ENCODE data around the gene AICDA. TPM values are rescaled to one million over a fixed set of nuclear protein-coding genes. Genes with fewer than 3 reads are reported as not detected.
"Not testable (repeated sequence)": the region's sequence is repeated elsewhere in the genome, so short reads cannot be mapped to it uniquely, and the experiment has no call there.

The AICDA gene
- total RNA-seq, 1 donor from 2014 or later = not detected

GRCh38 chr12:8566052-8566451 lies 46.6 kb downstream of the AICDA start:
- H3K4me1 Mint-ChIP-seq (ENCODE audit: low read depth); H3K36me3 Mint-ChIP-seq (ENCODE audit: low read depth); H3K4me3 Mint-ChIP-seq (ENCODE audit: low read depth); intact Hi-C loops (cut with micrococcal nuclease); H3K9me3 Mint-ChIP-seq; H3K27ac Mint-ChIP-seq; DNase-seq (ENCODE audit: low spot score); H3K27me3 Mint-ChIP-seq (ENCODE audit: low read depth): not testable (repeated sequence)

DNA sequence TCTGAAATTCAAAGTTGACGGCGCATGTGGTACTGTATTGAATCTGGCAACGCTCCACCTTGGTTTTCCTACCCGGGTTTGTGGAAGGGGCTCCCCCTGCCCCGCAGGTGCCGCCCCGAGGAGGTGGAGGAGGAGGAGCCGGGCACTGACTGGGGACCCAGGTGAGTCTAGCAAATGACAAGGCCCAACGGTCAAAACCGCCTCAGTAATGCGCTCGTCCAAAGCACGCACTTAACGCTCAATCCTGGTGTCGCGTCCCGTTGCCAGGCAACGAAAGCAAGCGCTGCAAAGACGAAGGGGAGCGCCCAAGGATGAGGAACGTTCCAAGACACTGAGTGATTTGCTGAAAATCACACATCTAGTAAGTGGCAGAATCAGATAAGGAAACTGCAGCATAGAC lies 48.0 kb downstream of the AICDA start:
- H3K27me3 Mint-ChIP-seq (ENCODE audit: low read depth) = peaks cover 2% of the 10 kb centered on the region
- H3K36me3 Mint-ChIP-seq (ENCODE audit: low read depth) = no peaks in the 10 kb centered on the region
- intact Hi-C loops (cut with micrococcal nuclease) = no loop called here
- H3K4me3 Mint-ChIP-seq (ENCODE audit: low read depth) = no peak overlapping the region
- H3K27ac Mint-ChIP-seq = no peak overlapping the region
- H3K9me3 Mint-ChIP-seq = peaks cover 4% of the 10 kb centered on the region
- DNase-seq (ENCODE audit: low spot score) = no peak
- H3K4me1 Mint-ChIP-seq (ENCODE audit: low read depth) = no peaks in the 10 kb centered on the region

DNA sequence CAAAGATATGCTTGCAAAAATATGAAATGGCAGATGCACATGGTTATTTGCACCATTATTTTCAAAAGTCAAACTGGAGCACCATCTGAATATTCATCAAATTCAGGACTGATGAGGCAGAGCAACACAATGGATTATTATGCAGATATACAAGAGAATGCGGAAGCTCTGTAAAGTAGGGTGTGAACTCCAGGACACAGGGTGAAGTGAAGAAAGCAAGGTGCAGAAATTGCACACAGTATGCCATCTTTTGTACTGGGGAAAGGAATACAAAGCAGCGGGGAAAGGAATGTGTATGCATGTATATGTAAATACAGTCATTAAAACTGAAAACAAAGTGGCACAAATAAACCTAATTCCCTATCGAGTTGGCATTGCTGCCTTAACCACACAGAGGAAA lies 49.3 kb downstream of the AICDA start:
- H3K27me3 Mint-ChIP-seq (ENCODE audit: low read depth) = peaks cover 2% of the 10 kb centered on the region
- intact Hi-C loops (cut with micrococcal nuclease) = no loop called here

GRCh38 chr12:8562310-8562709 lies 50.3 kb downstream of the AICDA start:
- Mint-ChIP-seq H3K27me3 (ENCODE audit: low read depth) (peaks cover 2% of the 10 kb centered on the region), H3K9me3 (peaks cover 4% of the 10 kb centered on the region), H3K4me3 (ENCODE audit: low read depth) (no peak overlapping the region), H3K4me1 (ENCODE audit: low read depth) (no peaks in the 10 kb centered on the region), H3K36me3 (ENCODE audit: low read depth) (no peaks in the 10 kb centered on the region), H3K27ac (no peak overlapping the region)
- DNase-seq (ENCODE audit: low spot score) = no peak
- intact Hi-C loops (cut with micrococcal nuclease) = no loop called here

More for the DNA sequence above, 49.3 kb downstream of the AICDA start:
- DNase-seq (ENCODE audit: low spot score) = no peak
- Mint-ChIP-seq H3K27ac (no peak overlapping the region), H3K36me3 (ENCODE audit: low read depth) (no peaks in the 10 kb centered on the region), H3K4me3 (ENCODE audit: low read depth) (no peak overlapping the region), H3K4me1 (ENCODE audit: low read depth) (no peaks in the 10 kb centered on the region), H3K9me3 (peaks cover 4% of the 10 kb centered on the region)

DNA sequence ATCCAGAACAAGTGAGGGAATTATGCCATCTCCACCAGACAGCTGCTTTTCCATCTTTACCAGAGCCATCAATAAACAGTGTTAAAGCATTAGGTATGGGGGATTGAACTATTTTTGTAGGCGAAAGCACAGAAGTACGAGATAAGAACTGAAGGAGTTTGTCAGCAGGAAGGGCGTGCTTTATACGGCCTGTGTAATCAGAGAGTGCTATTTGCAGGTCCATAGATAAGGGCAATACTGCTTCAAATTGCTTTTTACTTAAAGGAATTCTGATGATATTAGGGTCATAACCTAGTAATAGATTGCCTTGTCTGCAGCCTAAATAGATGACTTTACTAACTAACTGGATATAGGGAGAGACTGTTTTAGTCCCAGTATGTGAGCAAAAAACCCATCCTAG lies 51.6 kb downstream of the AICDA start:
- Mint-ChIP-seq H3K27me3 (ENCODE audit: low read depth) (peaks cover 2% of the 10 kb centered on the region), H3K4me1 (ENCODE audit: low read depth) (no peaks in the 10 kb centered on the region), H3K4me3 (ENCODE audit: low read depth) (no peak overlapping the region), H3K27ac (no peak overlapping the region), H3K9me3 (peaks cover 4% of the 10 kb centered on the region), H3K36me3 (ENCODE audit: low read depth) (no peaks in the 10 kb centered on the region)
- no peak for DNase-seq (ENCODE audit: low spot score)
- intact Hi-C loops (cut with micrococcal nuclease) = no loop called here

DNA sequence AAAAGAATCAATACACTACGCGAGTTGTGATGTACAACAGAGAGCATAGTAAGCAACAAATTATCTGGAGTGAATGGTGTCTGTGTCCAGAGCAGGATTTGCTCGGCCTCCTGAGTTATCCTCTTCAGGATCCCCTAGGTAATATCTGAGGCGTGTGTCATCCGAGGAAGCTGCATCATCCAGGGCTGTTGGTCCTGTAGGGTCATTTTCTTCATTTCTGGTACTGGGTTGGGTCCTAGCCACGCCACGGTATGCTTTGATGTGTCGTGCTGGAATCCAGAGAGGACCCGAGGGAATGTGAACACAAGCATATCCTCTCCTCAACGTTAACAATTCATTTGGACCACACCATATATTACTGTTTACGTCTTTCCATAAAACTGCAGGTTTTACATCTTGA lies 53.0 kb downstream of the AICDA start:
- H3K36me3 Mint-ChIP-seq (ENCODE audit: low read depth) = no peaks in the 10 kb centered on the region
- DNase-seq (ENCODE audit: low spot score) = no peak
- intact Hi-C loops (cut with micrococcal nuclease) = no loop called here
- H3K4me3 Mint-ChIP-seq (ENCODE audit: low read depth) = no peak overlapping the region
- no peak overlapping the region for H3K27ac Mint-ChIP-seq
- peaks cover 2% of the 10 kb centered on the region for H3K27me3 Mint-ChIP-seq (ENCODE audit: low read depth)
- no peaks in the 10 kb centered on the region for H3K4me1 Mint-ChIP-seq (ENCODE audit: low read depth)
- peaks cover 4% of the 10 kb centered on the region for H3K9me3 Mint-ChIP-seq

DNA sequence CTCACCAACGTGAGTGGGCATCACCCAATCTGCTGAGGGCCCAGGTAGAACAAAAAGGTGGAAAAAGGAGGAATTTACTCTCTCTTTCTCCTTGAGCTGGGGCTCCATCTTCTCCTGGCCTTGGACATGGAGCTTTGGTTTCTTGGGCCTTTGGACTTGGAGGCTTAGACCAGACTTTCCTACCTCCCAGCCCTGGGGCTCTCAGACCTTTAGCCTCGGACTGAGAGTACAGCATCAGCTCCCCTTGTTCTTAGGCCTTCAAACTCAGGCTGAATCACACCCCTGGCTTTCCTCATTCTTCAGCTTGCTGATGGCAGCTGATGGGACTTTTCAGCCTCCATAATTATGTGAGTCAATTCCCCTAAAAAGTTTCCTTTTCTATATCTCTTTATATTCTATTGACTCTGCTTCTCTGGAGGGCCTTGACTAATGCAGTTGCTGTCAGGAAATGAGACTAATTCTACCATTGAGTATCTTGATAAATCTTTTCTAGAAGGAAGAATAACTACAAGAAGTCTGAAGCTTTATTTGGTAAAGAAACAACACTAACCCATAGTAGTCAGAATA lies 56.0 kb downstream of the AICDA start:
- Mint-ChIP-seq H3K36me3 (ENCODE audit: low read depth) (no peaks in the 10 kb centered on the region), H3K4me1 (ENCODE audit: low read depth) (no peaks in the 10 kb centered on the region), H3K9me3 (no peaks in the 10 kb centered on the region), H3K27me3 (ENCODE audit: low read depth) (peaks cover 4% of the 10 kb centered on the region), H3K4me3 (ENCODE audit: low read depth) (no peak overlapping the region), H3K27ac (no peak overlapping the region)
- no peak for DNase-seq (ENCODE audit: low spot score)
- intact Hi-C loops (cut with micrococcal nuclease) = no loop called here

DNA sequence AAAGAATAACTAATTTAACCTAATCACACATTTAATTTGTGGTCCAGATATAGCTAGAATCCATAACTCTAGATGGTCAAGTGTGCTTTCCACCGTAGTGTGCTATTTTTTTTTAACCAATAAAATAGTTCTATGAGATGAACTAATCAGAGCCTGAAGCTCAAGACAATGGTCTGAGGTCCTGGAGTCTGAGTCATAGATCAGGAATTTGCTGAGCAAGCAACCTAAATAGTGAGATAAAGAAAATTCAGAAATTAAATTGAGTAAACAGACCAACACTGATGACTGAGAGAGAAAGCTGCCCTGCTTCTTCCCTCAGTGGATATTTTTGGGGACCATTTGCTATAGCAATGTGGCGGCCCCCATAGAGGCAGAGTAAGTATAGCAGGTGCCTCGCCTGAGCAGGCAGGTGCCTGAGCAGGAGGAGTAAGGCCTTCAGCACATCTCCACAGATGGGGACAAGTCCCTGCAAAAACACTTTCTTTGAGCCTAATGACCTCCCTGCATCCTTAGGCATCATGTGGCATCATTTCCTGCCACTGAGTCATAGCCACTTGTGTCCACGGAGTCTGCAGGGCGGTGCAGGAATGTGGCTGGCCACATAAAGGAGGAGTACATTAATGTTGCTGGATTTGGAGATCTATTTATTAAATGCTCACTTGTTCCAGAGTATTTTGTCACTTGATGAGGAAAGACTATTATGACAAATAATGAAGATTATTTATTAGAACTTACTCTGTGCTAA lies 58.0 kb downstream of the AICDA start:
- H3K9me3 Mint-ChIP-seq = no peaks in the 10 kb centered on the region
- DNase-seq (ENCODE audit: low spot score) = no peak
- H3K27ac Mint-ChIP-seq = no peak overlapping the region
- no peaks in the 10 kb centered on the region for H3K36me3 Mint-ChIP-seq (ENCODE audit: low read depth)
- H3K27me3 Mint-ChIP-seq (ENCODE audit: low read depth) = peaks cover 3% of the 10 kb centered on the region
- H3K4me3 Mint-ChIP-seq (ENCODE audit: low read depth) = no peak overlapping the region
- no peaks in the 10 kb centered on the region for H3K4me1 Mint-ChIP-seq (ENCODE audit: low read depth)
- intact Hi-C loops (cut with micrococcal nuclease) = no loop called here

- H3K36me3 Mint-ChIP-seq (ENCODE audit: low read depth) = no peaks in the 10 kb centered on the region
- intact Hi-C loops (cut with micrococcal nuclease) = no loop called here
- no peaks in the 10 kb centered on the region for H3K9me3 Mint-ChIP-seq
- H3K4me3 Mint-ChIP-seq (ENCODE audit: low read depth) = no peak overlapping the region
- H3K27ac Mint-ChIP-seq = no peak overlapping the region
- no peak for DNase-seq (ENCODE audit: low spot score)
- H3K27me3 Mint-ChIP-seq (ENCODE audit: low read depth) = peaks cover 6% of the 10 kb centered on the region
- no peaks in the 10 kb centered on the region for H3K4me1 Mint-ChIP-seq (ENCODE audit: low read depth)
Measured at GRCh38 chr12:8553088-8553627, 59.5 kb downstream of the AICDA start.

Other genes starting within 250 kb of the AICDA start
- not detected in 2 replicates for gene CLEC6A, start 156.9 kb downstream of the AICDA start, total RNA-seq
- not detected in 2 replicates for gene CLEC4D, start 99.4 kb downstream of the AICDA start, total RNA-seq
- not detected in 2 replicates for gene CLEC4E, start 72.0 kb downstream of the AICDA start, total RNA-seq
- gene MFAP5, start 50.0 kb upstream of the AICDA start, total RNA-seq = not detected in 2 replicates
- gene RIMKLB, start 85.1 kb upstream of the AICDA start, total RNA-seq = 0.52 and 0.53 TPM in 2 replicates
- gene A2ML1, start 209.8 kb upstream of the AICDA start, total RNA-seq = not detected in 2 replicates

All from activated T-helper 2 cell treated with anti-CD3 and anti-CD28 coated beads, Interferon-gamma antibody, Interleukin-2, Interleukin-4, amounts not matched to agents 10 μg/mL and 5 μg/mL and 100 μg/mL, durations not matched to agents 14 hours and 24 hours and 36 hours (primary cell).